ENCODE results near the gene NLRP5. TPM values are rescaled to one million over a fixed set of nuclear protein-coding genes. Genes with fewer than 3 reads are reported as not detected.

NLRP5 gene
- polyA plus RNA-seq, 3 donors: not detected

GRCh38 chr19:56108447-56109195 lies 122.0 kb downstream of the NLRP5 start:
- no peak for DNase-seq (ENCODE audit: extremely low read depth in 1 of 11, low read depth in 9 of 11, low spot score in 4 of 11)

GRCh38 chr19:56109226-56109625 lies 122.7 kb downstream of the NLRP5 start:
- DNase-seq (ENCODE audit: extremely low read depth in 1 of 11, low read depth in 9 of 11, low spot score in 4 of 11): no peak

- peak in 1 of 11 donors; percentile 25 for DNase-seq (ENCODE audit: extremely low read depth in 1 of 11, low read depth in 9 of 11, low spot score in 4 of 11)
These were observed 124.2 kb downstream of the NLRP5 start for GRCh38 chr19:56110515-56111448.

Other genes starting within 250 kb of the NLRP5 start
- not detected for gene NLRP9, start 248.4 kb upstream of the NLRP5 start, polyA plus RNA-seq (ENCODE audit: insufficient read length in 3 of 3)
- under 1 TPM in 1 of 3 donors, not detected in 2; 0.20 TPM for gene RFPL4A, start 227.7 kb upstream of the NLRP5 start, polyA plus RNA-seq (ENCODE audit: insufficient read length in 3 of 3)
- under 1 TPM in 1 of 3 donors, not detected in 2; 0.22 TPM for gene RFPL4AL1, start 217.7 kb upstream of the NLRP5 start, polyA plus RNA-seq (ENCODE audit: insufficient read length in 3 of 3)
- under 1 TPM; 0.14 to 0.20 (median 0.17) TPM for gene NLRP11, start 154.8 kb upstream of the NLRP5 start, polyA plus RNA-seq (ENCODE audit: insufficient read length in 3 of 3)
- not detected for gene NLRP4, start 150.2 kb upstream of the NLRP5 start, polyA plus RNA-seq (ENCODE audit: insufficient read length in 3 of 3)
- not detected for gene NLRP13, start 54.4 kb upstream of the NLRP5 start, polyA plus RNA-seq (ENCODE audit: insufficient read length in 3 of 3)
- gene NLRP8, start 38.9 kb upstream of the NLRP5 start, polyA plus RNA-seq (ENCODE audit: insufficient read length in 3 of 3): not detected
- gene ZNF787, start 134.5 kb downstream of the NLRP5 start, polyA plus RNA-seq (ENCODE audit: insufficient read length in 3 of 3): 10 to 100 TPM; 10.7 to 24.0 (median 22.4) TPM
- 10 to 100 TPM; 21.3 to 41.4 (median 36.1) TPM for gene ZNF444, start 154.5 kb downstream of the NLRP5 start, polyA plus RNA-seq (ENCODE audit: insufficient read length in 3 of 3)
- not detected for gene GALP, start 189.2 kb downstream of the NLRP5 start, polyA plus RNA-seq (ENCODE audit: insufficient read length in 3 of 3)
- under 1 TPM in 2 of 3 donors, not detected in 1; 0.17 to 0.30 TPM for gene ZSCAN5B, start 211.0 kb downstream of the NLRP5 start, polyA plus RNA-seq (ENCODE audit: insufficient read length in 3 of 3)
- gene ZSCAN5C, start 215.5 kb downstream of the NLRP5 start, polyA plus RNA-seq (ENCODE audit: insufficient read length in 3 of 3): under 1 TPM in 1 of 3 donors, not detected in 2; 0.07 TPM